BE2C (cell line): Measurements from ENCODE around the gene GGNBP2.

Experiments
- DNase-seq: peaks from one replicate; pipeline ENCODE4 v3.0.0-alpha.2; 2020
- H3K27me3 ChIP-seq: fragments of 250-450 bp; sonication (Bioruptor Pico); 2 replicates; pipeline ENCODE4 v1.5.1; 2020; ENCODE audit warnings: mild to moderate bottlenecking
- H3K36me3 ChIP-seq: fragments of 250-450 bp; sonication (Bioruptor Pico); 2 replicates; pipeline ENCODE4 v1.5.1; 2020; ENCODE audit warnings: mild to moderate bottlenecking
- H3K4me1 ChIP-seq: fragments of 250-450 bp; sonication (Bioruptor Pico); 2 replicates; pipeline ENCODE4 v1.5.1; 2020
- H3K4me3 ChIP-seq: 2 replicates; pipeline ENCODE4 v1.5.1; 2011; ENCODE audit warnings: low read depth, low read length
- H3K9me3 ChIP-seq: fragments of 250-450 bp; sonication (Bioruptor Pico); 2 replicates; pipeline ENCODE4 v1.5.1; 2020
- CTCF ChIP-seq: IDR thresholded peaks from 2 replicates; pipeline ENCODE4 v1.5.1; 2012; ENCODE audit warnings: mild to moderate bottlenecking, low read depth, low read length

Gene GGNBP2

DNA sequence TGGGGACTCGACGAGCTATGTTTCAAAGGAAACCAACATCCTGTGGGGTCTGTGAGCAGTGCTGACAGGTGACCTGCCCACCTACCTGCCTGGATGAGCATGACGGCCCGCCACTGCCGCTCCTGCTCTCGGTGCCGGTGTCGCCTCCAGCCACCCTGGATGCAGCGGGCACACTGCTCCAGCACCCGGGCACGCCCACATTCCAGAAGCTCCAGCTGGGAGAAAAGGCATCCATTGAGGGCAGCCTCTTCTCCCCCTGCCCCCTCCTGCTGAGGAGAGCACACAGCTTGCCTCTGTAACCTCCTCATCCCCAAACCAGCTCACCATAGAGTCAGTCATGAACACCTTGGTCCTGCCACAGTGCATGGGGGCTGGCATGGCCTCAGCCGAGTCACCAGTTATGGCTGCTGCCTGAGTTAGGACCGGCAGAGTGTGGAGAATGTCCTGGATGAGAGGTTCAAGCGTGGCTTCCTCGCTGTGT lies 43.9 kb upstream of the GGNBP2 start:
- Histone ChIP-seq H3K36me3 (peaks cover 50% of the 10 kb centered on the region), H3K4me3 (no peak overlapping the region), H3K4me1 (peaks cover 16% of the 10 kb centered on the region), H3K27me3 (no peaks in the 10 kb centered on the region), H3K9me3 (no peaks in the 10 kb centered on the region)
- DNase-seq = no peak
- no peak for TF ChIP-seq CTCF

DNA sequence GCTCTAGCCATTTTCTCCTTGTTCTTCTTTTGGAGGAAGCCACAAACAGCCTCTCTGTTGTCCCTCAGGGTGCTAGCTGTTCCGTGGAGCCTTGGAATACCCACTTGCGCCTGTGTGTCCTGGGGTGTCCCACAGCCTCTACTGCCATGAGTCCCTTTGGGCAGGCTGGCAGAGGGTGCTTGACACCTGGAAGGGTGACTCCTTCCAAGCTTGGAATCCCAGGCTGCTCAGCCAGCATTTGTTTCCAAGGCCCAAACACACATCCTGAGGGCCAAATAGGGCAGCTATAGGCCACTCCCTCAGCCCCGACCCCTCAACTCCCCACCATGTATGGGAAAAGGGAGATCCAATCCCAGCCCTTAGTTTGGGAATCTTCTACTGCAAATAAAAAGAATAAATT lies 43.4 kb upstream of the GGNBP2 start:
- H3K4me1 ChIP-seq = peaks cover 16% of the 10 kb centered on the region
- H3K9me3 ChIP-seq = no peaks in the 10 kb centered on the region
- peaks cover 48% of the 10 kb centered on the region for H3K36me3 ChIP-seq
- no peak overlapping the region for H3K4me3 ChIP-seq
- no peak for TF ChIP-seq CTCF
- no peaks in the 10 kb centered on the region for H3K27me3 ChIP-seq
- DNase-seq = no peak

DNA sequence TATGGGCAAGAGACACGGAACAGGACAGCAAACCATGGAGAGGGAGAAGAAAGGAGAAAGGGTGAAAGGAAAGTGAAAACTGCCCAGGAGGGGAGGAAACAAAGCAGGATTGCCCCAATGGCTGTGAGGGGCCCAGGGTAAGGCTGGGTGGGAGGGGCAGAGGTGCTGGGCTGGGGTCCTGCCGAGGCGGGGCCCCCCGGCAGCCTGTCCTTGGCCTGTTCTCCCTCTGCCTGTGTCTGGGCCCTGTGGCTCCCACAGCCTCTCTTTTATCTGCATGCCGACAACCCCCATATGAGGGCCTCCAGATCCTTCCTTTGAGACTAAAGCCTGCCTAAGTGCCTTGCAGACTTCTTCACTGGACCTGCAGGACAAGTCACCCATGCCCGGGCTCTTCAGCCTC lies 42.8 kb upstream of the GGNBP2 start:
- Histone ChIP-seq H3K27me3 (no peaks in the 10 kb centered on the region), H3K9me3 (no peaks in the 10 kb centered on the region), H3K36me3 (peaks cover 46% of the 10 kb centered on the region), H3K4me1 (peaks cover 16% of the 10 kb centered on the region), H3K4me3 (no peak overlapping the region)
- no peak for DNase-seq
- no peak for TF ChIP-seq CTCF

- H3K4me3 ChIP-seq = no peak overlapping the region
- no peak for DNase-seq
- peaks cover 7% of the 10 kb centered on the region for H3K4me1 ChIP-seq
- no peaks in the 10 kb centered on the region for H3K9me3 ChIP-seq
- no peaks in the 10 kb centered on the region for H3K27me3 ChIP-seq
- peaks cover 42% of the 10 kb centered on the region for H3K36me3 ChIP-seq
- no peak for TF ChIP-seq CTCF
Observed at GRCh38 chr17:36503456-36504155, 41.1 kb upstream of the GGNBP2 start.

DNA sequence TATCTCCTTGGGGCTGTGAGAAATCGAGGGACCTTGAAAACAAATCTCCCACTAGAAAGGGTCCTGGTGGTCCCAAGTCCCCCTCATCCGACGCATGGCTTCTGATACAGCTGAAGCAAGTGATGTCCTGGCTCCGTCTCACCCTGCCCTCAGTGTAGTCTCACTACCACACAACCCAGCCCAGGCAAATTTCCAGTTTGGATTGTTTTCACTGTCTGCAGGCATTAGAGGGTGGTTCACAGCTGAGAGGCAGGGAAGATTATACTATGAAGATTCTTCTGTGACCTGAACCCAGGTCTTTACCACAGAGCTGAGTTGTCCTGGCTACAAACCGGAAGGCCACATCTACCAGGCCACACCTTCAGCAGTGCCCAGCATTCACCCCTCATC lies 40.6 kb upstream of the GGNBP2 start:
- no peak for DNase-seq
- Histone ChIP-seq H3K9me3 (no peaks in the 10 kb centered on the region), H3K4me3 (no peak overlapping the region), H3K27me3 (no peaks in the 10 kb centered on the region), H3K4me1 (peaks cover 3% of the 10 kb centered on the region), H3K36me3 (peaks cover 47% of the 10 kb centered on the region)
- no peak for TF ChIP-seq CTCF

GRCh38 chr17:36505171-36505570 lies 39.5 kb upstream of the GGNBP2 start:
- TF ChIP-seq CTCF = no peak
- Histone ChIP-seq H3K4me1 (peaks cover 2% of the 10 kb centered on the region), H3K4me3 (no peak overlapping the region), H3K36me3 (peaks cover 47% of the 10 kb centered on the region), H3K27me3 (no peaks in the 10 kb centered on the region), H3K9me3 (no peaks in the 10 kb centered on the region)
- no peak for DNase-seq
